ENCODE results near the gene SORCS2.

DNA sequence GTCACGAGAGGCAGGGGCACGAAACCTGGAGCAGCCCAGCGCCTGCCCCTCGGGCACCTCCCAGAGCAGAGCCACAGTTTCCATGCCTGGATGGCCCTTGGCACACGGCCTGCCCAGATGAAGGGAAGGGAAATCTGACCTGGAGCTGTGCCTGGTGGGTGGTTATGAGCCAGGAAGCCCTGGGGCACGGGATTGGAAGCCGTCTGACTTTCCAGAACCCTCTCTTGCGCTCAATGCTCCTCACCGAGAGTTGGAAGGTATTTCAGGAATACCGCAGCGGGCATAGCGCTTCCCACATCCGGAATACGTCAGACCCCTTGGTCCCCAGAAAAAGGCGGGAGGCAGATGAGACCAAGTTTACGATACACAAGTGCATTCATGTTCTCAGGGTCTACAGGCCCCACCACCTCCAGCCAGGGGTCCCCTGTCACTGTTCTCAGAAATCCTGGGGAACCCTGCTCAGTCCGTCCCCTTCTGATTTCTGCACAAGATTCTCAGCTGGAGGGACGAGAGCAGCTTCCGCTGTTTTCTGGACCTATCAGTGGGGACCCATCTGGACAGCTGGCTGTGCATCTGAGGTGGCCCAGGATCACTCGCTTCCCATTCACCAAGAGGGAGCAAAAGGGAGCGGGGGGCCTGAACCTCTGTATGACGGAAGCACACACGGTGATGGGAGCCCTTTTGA lies 574.5 kb downstream of the SORCS2 start:
- TF ChIP-seq, protein P1, sequence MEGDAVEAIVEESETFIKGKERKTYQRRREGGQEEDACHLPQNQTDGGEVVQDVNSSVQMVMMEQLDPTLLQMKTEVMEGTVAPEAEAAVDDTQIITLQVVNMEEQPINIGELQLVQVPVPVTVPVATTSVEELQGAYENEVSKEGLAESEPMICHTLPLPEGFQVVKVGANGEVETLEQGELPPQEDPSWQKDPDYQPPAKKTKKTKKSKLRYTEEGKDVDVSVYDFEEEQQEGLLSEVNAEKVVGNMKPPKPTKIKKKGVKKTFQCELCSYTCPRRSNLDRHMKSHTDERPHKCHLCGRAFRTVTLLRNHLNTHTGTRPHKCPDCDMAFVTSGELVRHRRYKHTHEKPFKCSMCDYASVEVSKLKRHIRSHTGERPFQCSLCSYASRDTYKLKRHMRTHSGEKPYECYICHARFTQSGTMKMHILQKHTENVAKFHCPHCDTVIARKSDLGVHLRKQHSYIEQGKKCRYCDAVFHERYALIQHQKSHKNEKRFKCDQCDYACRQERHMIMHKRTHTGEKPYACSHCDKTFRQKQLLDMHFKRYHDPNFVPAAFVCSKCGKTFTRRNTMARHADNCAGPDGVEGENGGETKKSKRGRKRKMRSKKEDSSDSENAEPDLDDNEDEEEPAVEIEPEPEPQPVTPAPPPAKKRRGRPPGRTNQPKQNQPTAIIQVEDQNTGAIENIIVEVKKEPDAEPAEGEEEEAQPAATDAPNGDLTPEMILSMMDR (IDR thresholded peaks at IDR 0.05; ENCODE audit: low read depth, low read length), result no peak
- TF ChIP-seq POLR2A (IDR thresholded peaks at IDR 0.05; ENCODE audit: extremely low read depth, insufficient read length), result no peak
